AG04449 (cell line): ENCODE measurements around the gene EFHD2.
"Not testable (repeated sequence)": the region's sequence is repeated elsewhere in the genome, so short reads cannot be mapped to it uniquely, and the experiment has no call there.

Source experiments
- CTCF ChIA-PET: fragments of 350-600 bp; formaldehyde crosslinking; extraction: SDS; loops from one replicate; lab custom pipeline; 2021; ENCODE audit warnings: antibody characterized with exemption; lab: Yijun Ruan, JAX
- POLR2A ChIA-PET: fragments of 400-600, 350-600 bp; formaldehyde crosslinking; extraction: SDS; loops from one replicate; lab custom pipeline; 2020; ENCODE audit warnings: antibody characterized with exemption, inconsistent platforms; lab: Yijun Ruan, JAX
- DNase-seq: peaks from one replicate; pipeline ENCODE4 v3.0.0-alpha.2; 2010; ENCODE audit warnings: low read depth, low spot score
- H3K4me3 ChIP-seq: 2 replicates; pipeline ENCODE4 v1.5.1; 2011; ENCODE audit warnings: low read depth, mild to moderate bottlenecking, control low read depth, low read length
- CTCF ChIP-seq: IDR thresholded peaks from one replicate; pipeline ENCODE4 v1.5.1; 2011; ENCODE audit warnings: mild to moderate bottlenecking, moderate library complexity, low read length, control low read depth, inconsistent platforms; ENCODE audit not compliant: insufficient read depth; ENCODE audit errors: missing control alignments

The EFHD2 gene

GRCh38 chr1:15386164-15386749 lies 23.4 kb upstream of the EFHD2 start:
- ChIA-PET POLR2A (no interaction called here), CTCF (interaction anchor here (0.7 to 1.1 kb wide), 3 partner anchors 10 to 45 kb away, joined by 3 to 4 read pairs (median 3); no protein-coding TSS in a partner anchor)
- TF ChIP-seq CTCF = no peak
- no peak overlapping the region for H3K4me3 ChIP-seq
- DNase-seq = no peak

GRCh38 chr1:15388201-15388880 lies 21.3 kb upstream of the EFHD2 start:
- no peak overlapping the region for H3K4me3 ChIP-seq
- POLR2A ChIA-PET = no interaction called here
- CTCF ChIA-PET = interaction anchor here (1.2 kb wide), 1 partner anchor 19 kb away, joined by 3 read pairs; no protein-coding TSS in a partner anchor
- DNase-seq = no peak
- TF ChIP-seq CTCF = no peak

- H3K4me3 ChIP-seq, DNase-seq, POLR2A ChIA-PET, CTCF ChIA-PET: not testable (repeated sequence)
Observed at GRCh38 chr1:15389828-15390227, 19.9 kb upstream of the EFHD2 start.

GRCh38 chr1:15390667-15391066 lies 19.0 kb upstream of the EFHD2 start:
- no peak overlapping the region for H3K4me3 ChIP-seq
- ChIA-PET POLR2A (no interaction called here), CTCF (no interaction called here)
- TF ChIP-seq CTCF = no peak
- no peak for DNase-seq

- no peak for DNase-seq
- no peak for TF ChIP-seq CTCF
- no peak overlapping the region for H3K4me3 ChIP-seq
- ChIA-PET POLR2A (no interaction called here), CTCF (interaction anchor here (1.6 kb wide), 1 partner anchor 68 kb away, joined by 6 read pairs; no protein-coding TSS in a partner anchor)
Observed at GRCh38 chr1:15391366-15391765, 18.3 kb upstream of the EFHD2 start.

GRCh38 chr1:15393475-15394257 lies 16.0 kb upstream of the EFHD2 start:
- TF ChIP-seq CTCF = no peak
- ChIA-PET POLR2A (no interaction called here), CTCF (no interaction called here)
- H3K4me3 ChIP-seq = no peak overlapping the region
- DNase-seq = no peak
